HEK293T (cell line): Measurements from ENCODE around the gene RNLS.

Experiments
- CTCF ChIA-PET: fragments of 350-600 bp; formaldehyde crosslinking; extraction: SDS; loops from one replicate; lab custom pipeline; 2021; ENCODE audit warnings: antibody characterized with exemption, inconsistent platforms; lab: Yijun Ruan, JAX
- POLR2A ChIA-PET: fragments of 350-600 bp; formaldehyde crosslinking; extraction: SDS; loops from one replicate; lab custom pipeline; 2020; ENCODE audit warnings: antibody characterized with exemption, inconsistent platforms; lab: Yijun Ruan, JAX
- DNase-seq: peaks from one replicate; pipeline ENCODE4 v3.0.0; 2012; ENCODE audit warnings: mixed read lengths; ENCODE audit errors: extremely low spot score
- ARNT ChIP-seq: fragments of 450-650 bp; IDR thresholded peaks from 2 replicates; pipeline ENCODE4 v1.6.1; 2017; ENCODE audit warnings: mild to moderate bottlenecking
- BHLHE40 ChIP-seq: fragments of 450-650 bp; IDR thresholded peaks from 2 replicates; pipeline ENCODE4 v1.6.1; 2016; ENCODE audit warnings: mild to moderate bottlenecking, moderate library complexity, borderline replicate concordance
- CTBP1 ChIP-seq: fragments of 450-650 bp; IDR thresholded peaks from 2 replicates; pipeline ENCODE4 v1.6.1; 2016; ENCODE audit warnings: borderline replicate concordance
- ELF4 ChIP-seq: fragments of 450-650 bp; IDR thresholded peaks from 2 replicates; pipeline ENCODE4 v1.6.1; 2017; ENCODE audit warnings: antibody characterized with exemption
- FOXA1 ChIP-seq: fragments of 450-650 bp; IDR thresholded peaks from 2 replicates; pipeline ENCODE4 v1.6.1; 2016; ENCODE audit warnings: mild to moderate bottlenecking
- FOXK2 ChIP-seq: fragments of 450-650 bp; IDR thresholded peaks from 2 replicates; pipeline ENCODE4 v1.6.1; 2016; ENCODE audit warnings: mild to moderate bottlenecking
- FOXM1 ChIP-seq: fragments of 450-650 bp; IDR thresholded peaks from 2 replicates; pipeline ENCODE4 v1.6.1; 2017; ENCODE audit warnings: mild to moderate bottlenecking, borderline replicate concordance
- HDGF ChIP-seq: fragments of 450-650 bp; IDR thresholded peaks from 2 replicates; pipeline ENCODE4 v1.6.1; 2017; ENCODE audit warnings: antibody characterized with exemption, borderline replicate concordance
- L3MBTL2 ChIP-seq: fragments of 450-650 bp; conservative IDR thresholded peaks from 2 replicates; pipeline ENCODE4 v1.6.1; 2016; ENCODE audit warnings: mild to moderate bottlenecking
- LEF1 ChIP-seq: fragments of 450-650 bp; IDR thresholded peaks from 2 replicates; pipeline ENCODE4 v1.6.1; 2017; ENCODE audit warnings: mild to moderate bottlenecking, borderline replicate concordance
- NFRKB ChIP-seq: fragments of 450-650 bp; IDR thresholded peaks from 2 replicates; pipeline ENCODE4 v1.6.1; 2016; ENCODE audit warnings: mild to moderate bottlenecking, moderate library complexity
- PKNOX1 ChIP-seq: fragments of 450-650 bp; IDR thresholded peaks from 2 replicates; pipeline ENCODE4 v1.6.1; 2016
- SP1 ChIP-seq: fragments of 450-650 bp; IDR thresholded peaks from 2 replicates; pipeline ENCODE4 v1.6.1; 2017
- SUZ12 ChIP-seq: fragments of 450-650 bp; IDR thresholded peaks from 2 replicates; pipeline ENCODE4 v1.6.1; 2016; ENCODE audit warnings: mild to moderate bottlenecking
- TARDBP ChIP-seq: fragments of 450-650 bp; IDR thresholded peaks from 2 replicates; pipeline ENCODE4 v1.6.1; 2016
- ZNF384 ChIP-seq: fragments of 450-650 bp; IDR thresholded peaks from 2 replicates; pipeline ENCODE4 v1.6.1; 2016

The RNLS gene

GRCh38 chr10:88505265-88505664 is 77.9 kb downstream of the RNLS start:
- CTCF ChIA-PET = no interaction called here
- POLR2A ChIA-PET = no interaction called here
- DNase-seq = no peak
- TF ChIP-seq L3MBTL2 = no peak
- no peak for TF ChIP-seq TARDBP
- TF ChIP-seq SP1 = no peak
- no peak for TF ChIP-seq ZNF384
- TF ChIP-seq BHLHE40 = no peak
- no peak for TF ChIP-seq NFRKB
- TF ChIP-seq ARNT = no peak
- TF ChIP-seq LEF1 = no peak

DNA sequence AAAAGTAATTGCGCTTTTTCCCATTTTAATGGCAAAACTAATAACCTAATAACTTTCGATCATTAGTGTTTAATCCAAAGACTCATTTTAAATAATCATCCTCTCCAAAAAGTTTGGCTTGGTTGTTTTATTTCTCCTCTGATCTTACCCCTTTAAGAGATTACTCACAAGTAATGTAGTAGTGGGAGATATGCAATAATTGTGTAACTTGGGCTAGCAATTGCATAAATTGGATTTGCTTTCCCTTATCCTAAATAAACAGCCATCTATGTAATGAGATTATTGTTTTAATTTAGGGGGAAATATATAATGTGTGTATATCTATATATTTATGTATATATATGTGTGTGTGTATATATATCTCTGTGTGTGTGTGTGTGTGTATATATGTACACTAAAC is 82.5 kb downstream of the RNLS start:
- DNase-seq = no peak
- ChIA-PET CTCF (no interaction called here), POLR2A (no interaction called here)
- TF ChIP-seq LEF1 (no peak), FOXA1 (no peak), HDGF (no peak), TARDBP (no peak), FOXK2 (no peak), SUZ12 (no peak), PKNOX1 (no peak)

- no peak for DNase-seq
Measured at GRCh38 chr10:88499569-88500470, 83.3 kb downstream of the RNLS start.

GRCh38 chr10:88497913-88498312 is 85.2 kb downstream of the RNLS start:
- DNase-seq = no peak
- ChIA-PET CTCF (no interaction called here), POLR2A (no interaction called here)
- TF ChIP-seq NFRKB (no peak), FOXK2 (no peak), ARNT (no peak), SP1 (no peak), ELF4 (no peak), CTBP1 (no peak), L3MBTL2 (no peak)

More at GRCh38 chr10:88499569-88500470, 83.3 kb downstream of the RNLS start:
- ChIA-PET CTCF (no interaction called here), POLR2A (no interaction called here)
- TF ChIP-seq TARDBP (no peak), ARNT (no peak), ELF4 (no peak), LEF1 (no peak), ZNF384 (no peak), SP1 (no peak), L3MBTL2 (no peak), SUZ12 (no peak), HDGF (no peak), BHLHE40 (no peak), NFRKB (no peak)

DNA sequence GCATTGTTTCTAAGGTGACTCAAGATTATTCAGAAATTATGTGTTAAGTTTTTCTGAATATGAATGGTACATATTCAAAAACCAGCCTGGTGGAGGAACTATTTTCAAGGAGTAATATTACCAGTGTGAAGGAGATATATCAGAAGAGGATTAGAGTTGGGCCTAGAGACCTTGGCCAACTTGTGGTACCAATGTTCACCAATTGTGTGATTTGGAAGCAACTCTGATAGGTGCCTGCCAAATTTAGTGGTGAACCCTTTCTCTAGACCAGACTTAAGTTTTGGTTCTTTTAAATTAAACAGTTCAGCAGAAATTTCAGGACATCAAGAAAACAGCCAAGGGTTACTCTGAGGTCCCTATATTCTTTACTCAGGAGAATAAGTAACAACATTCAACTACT is 88.6 kb downstream of the RNLS start:
- ChIA-PET POLR2A (no interaction called here), CTCF (interaction anchor here (0.6 kb wide), 1 partner anchor 173 kb away, joined by 3 read pairs; no protein-coding TSS in a partner anchor)
- TF ChIP-seq PKNOX1 (no peak), NFRKB (no peak), ARNT (no peak), TARDBP (no peak)
- no peak for DNase-seq

DNA sequence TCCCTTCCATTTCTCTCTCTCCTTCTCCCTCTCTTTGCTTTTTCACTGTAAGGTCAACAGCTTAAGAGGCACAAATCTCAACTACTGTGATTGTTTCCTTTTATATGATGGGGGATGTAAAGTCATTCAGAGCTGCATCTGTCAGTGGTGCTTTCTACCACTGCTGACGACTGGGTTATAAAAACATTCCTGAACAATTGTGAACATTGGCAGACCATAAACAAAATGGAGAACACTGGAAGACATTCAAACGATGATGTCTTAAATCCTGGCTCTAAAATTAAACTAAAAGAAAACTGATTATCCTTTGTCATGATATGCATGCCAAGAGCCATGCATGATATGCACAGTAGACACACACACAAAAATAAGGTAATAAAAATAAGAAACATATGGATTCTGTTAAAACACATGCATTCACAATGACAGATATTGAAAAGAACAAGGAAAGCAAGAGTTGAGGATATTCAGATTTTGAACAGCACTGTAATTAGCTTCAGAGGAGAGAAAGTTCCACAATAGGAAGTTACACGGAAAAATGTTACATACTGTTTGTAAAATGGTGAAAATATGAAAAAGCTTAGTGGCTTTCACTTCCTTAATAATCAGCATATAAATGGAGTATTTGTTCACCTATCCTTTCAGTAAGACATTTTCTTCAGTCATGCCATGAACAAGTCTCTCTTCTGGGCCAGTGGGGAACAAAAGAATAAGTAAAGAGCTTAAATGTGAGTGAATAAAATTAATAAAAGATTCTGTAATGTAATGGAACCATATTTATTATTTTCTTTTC is 89.2 kb downstream of the RNLS start:
- ChIA-PET POLR2A (no interaction called here), CTCF (interaction anchor here (0.5 to 0.6 kb wide), 2 partner anchors 173 to 655 kb away, joined by 3 read pairs; no protein-coding TSS in a partner anchor)
- no peak for TF ChIP-seq L3MBTL2
- TF ChIP-seq FOXM1 = no peak
- TF ChIP-seq HDGF = no peak
- no peak for TF ChIP-seq LEF1
- no peak for TF ChIP-seq BHLHE40
- TF ChIP-seq SUZ12 = no peak
- TF ChIP-seq FOXA1 = no peak
- TF ChIP-seq PKNOX1 = no peak
- no peak for TF ChIP-seq ZNF384
- TF ChIP-seq ARNT = no peak
- no peak for TF ChIP-seq TARDBP
- no peak for TF ChIP-seq FOXK2
- TF ChIP-seq NFRKB = no peak
- TF ChIP-seq SP1 = no peak
- DNase-seq = no peak
